Endodermal cell (in vitro differentiated cells): ENCODE data around the gene ERAL1. TPM values are rescaled to one million over a fixed set of nuclear protein-coding genes. Genes with fewer than 3 reads are reported as not detected.

Source experiments
- DNase-seq: peaks from one replicate; pipeline ENCODE4 v3.0.0-alpha.2; 2017
- H3K27ac ChIP-seq: 2 replicates; pipeline ENCODE4 v1.5.1; 2013; ENCODE audit warnings: mild to moderate bottlenecking, low read depth, low read length, moderate library complexity
- H3K27me3 ChIP-seq: 2 replicates; pipeline ENCODE4 v1.6.1; 2013; ENCODE audit warnings: mild to moderate bottlenecking, low read length, moderate library complexity; ENCODE audit not compliant: insufficient read depth, control insufficient read depth, poor library complexity, severe bottlenecking
- H3K36me3 ChIP-seq: 2 replicates; pipeline ENCODE4 v1.7.0; 2013; ENCODE audit warnings: mild to moderate bottlenecking, low read length, moderate library complexity; ENCODE audit not compliant: control insufficient read depth, insufficient read depth
- H3K4me1 ChIP-seq: one replicate; pipeline ENCODE4 v1.7.0; 2013; ENCODE audit warnings: low read length; ENCODE audit not compliant: control insufficient read depth, insufficient read depth
- H3K4me3 ChIP-seq: 2 replicates; pipeline ENCODE4 v1.5.1; 2013; ENCODE audit warnings: mild to moderate bottlenecking, low read length, moderate library complexity
- H3K9ac ChIP-seq: 2 replicates; pipeline ENCODE4 v1.6.1; 2013; ENCODE audit warnings: mild to moderate bottlenecking, low read length, moderate library complexity; ENCODE audit not compliant: poor library complexity, severe bottlenecking; ENCODE audit errors: extremely low read depth
- H3K9me3 ChIP-seq: 2 replicates; pipeline ENCODE4 v1.6.1; 2013; ENCODE audit warnings: mild to moderate bottlenecking, low read length, moderate library complexity; ENCODE audit not compliant: control insufficient read depth
- H3K27ac Mint-ChIP-seq: 2 replicates; pipeline ENCODE4 v1.8.0; 2020; ENCODE audit warnings: mixed read lengths
- H3K27me3 Mint-ChIP-seq: 2 replicates; pipeline ENCODE4 v1.8.0; 2021; ENCODE audit warnings: mild to moderate bottlenecking, mixed read lengths; ENCODE audit not compliant: insufficient read depth
- H3K36me3 Mint-ChIP-seq: 2 replicates; pipeline ENCODE4 v1.8.0; 2020; ENCODE audit warnings: low read depth, mixed read lengths
- H3K4me1 Mint-ChIP-seq: 2 replicates; pipeline ENCODE4 v1.8.0; 2020; ENCODE audit warnings: mixed read lengths
- H3K4me3 Mint-ChIP-seq: 2 replicates; pipeline ENCODE4 v1.8.0; 2020; ENCODE audit warnings: mild to moderate bottlenecking, moderate library complexity, mixed read lengths
- H3K9me3 Mint-ChIP-seq: 2 replicates; pipeline ENCODE4 v1.8.0; 2020; ENCODE audit warnings: mild to moderate bottlenecking, mixed read lengths
- CTCF ChIP-seq: fragments of 200-600 bp; sonication (generic); conservative IDR thresholded peaks from 2 replicates; pipeline ENCODE4 v1.5.0; 2021; ENCODE audit warnings: antibody characterized with exemption, mild to moderate bottlenecking
- WGBS, 2 experiments: methylation state at CpG; one replicate each; pipeline versions ENCODE4 v1.1.5 to v1.1.7; 2013; ENCODE audit warnings: missing lambda C conversion rate in 2 of 2, mixed read lengths in 1 of 2; ENCODE audit not compliant: insufficient coverage in 1 of 2, insufficient read length in 1 of 2; 5-methylcytosine and 5-hydroxymethylcytosine counted together
- total RNA-seq, 2 donors: library from RNA; stranded (reverse); fragmentation: NEBNext Ultra II Directional in 1 of 2; extraction: Animal tissue kit (Norgen Biotek cat#: 25700) in 1 of 2; gene quantifications; 2 replicates in 1 of 2; 3 replicates in 1 of 2; pipeline ENCODE4 v1.2.1, GENCODE V29; 2021

Gene ERAL1
- total RNA-seq, 2 donors from 2014 or later = 54.2 to 60.9 TPM

GRCh38 chr17:28887871-28888471, 33.2 kb downstream of the ERAL1 start:
- Histone ChIP-seq H3K36me3 (peaks cover 41% of the 10 kb centered on the region), H3K27ac (no peak overlapping the region), H3K4me3 (no peak overlapping the region), H3K9me3 (no peaks in the 10 kb centered on the region), H3K9ac (no peak overlapping the region), H3K27me3 (no peaks in the 10 kb centered on the region), H3K4me1 (no peaks in the 10 kb centered on the region)
- TF ChIP-seq CTCF = no peak
- Mint-ChIP-seq H3K27ac (no peak overlapping the region), H3K9me3 (no peaks in the 10 kb centered on the region), H3K4me3 (no peak overlapping the region), H3K36me3 (peaks cover 44% of the 10 kb centered on the region), H3K27me3 (no peaks in the 10 kb centered on the region), H3K4me1 (no peaks in the 10 kb centered on the region)
- WGBS, 2 experiments = 91 to 100% methylated on average over 1 to 12 of the region's 12 CpGs
- DNase-seq = no peak

GRCh38 chr17:28888832-28889231, 34.0 kb downstream of the ERAL1 start:
- Mint-ChIP-seq H3K27ac (no peak overlapping the region), H3K27me3 (no peaks in the 10 kb centered on the region), H3K4me1 (no peaks in the 10 kb centered on the region), H3K4me3 (no peak overlapping the region), H3K9me3 (no peaks in the 10 kb centered on the region), H3K36me3 (peaks cover 43% of the 10 kb centered on the region)
- Histone ChIP-seq H3K27me3 (no peaks in the 10 kb centered on the region), H3K9me3 (no peaks in the 10 kb centered on the region), H3K4me1 (no peaks in the 10 kb centered on the region), H3K4me3 (no peak overlapping the region), H3K9ac (no peak overlapping the region), H3K36me3 (peaks cover 43% of the 10 kb centered on the region), H3K27ac (no peak overlapping the region)
- WGBS, 2 experiments = 93 to 96% methylated on average over 4 to 7 of the region's 7 CpGs
- no peak for DNase-seq
- TF ChIP-seq CTCF = no peak

GRCh38 chr17:28889996-28890395, 35.2 kb downstream of the ERAL1 start:
- Mint-ChIP-seq H3K4me3 (no peak overlapping the region), H3K36me3 (peaks cover 36% of the 10 kb centered on the region), H3K27ac (no peak overlapping the region), H3K9me3 (no peaks in the 10 kb centered on the region), H3K27me3 (no peaks in the 10 kb centered on the region), H3K4me1 (no peaks in the 10 kb centered on the region)
- no peaks in the 10 kb centered on the region for H3K4me1 ChIP-seq
- no peak overlapping the region for H3K27ac ChIP-seq
- no peak for DNase-seq
- peaks cover 42% of the 10 kb centered on the region for H3K36me3 ChIP-seq
- H3K9ac ChIP-seq = no peak overlapping the region
- H3K27me3 ChIP-seq = no peaks in the 10 kb centered on the region
- no peak for TF ChIP-seq CTCF
- H3K4me3 ChIP-seq = no peak overlapping the region
- WGBS, 2 experiments = 93 to 100% methylated on average over 1 to 5 of the region's 5 CpGs
- H3K9me3 ChIP-seq = no peaks in the 10 kb centered on the region
